IMR-90 (cell line): ENCODE data around the gene ADGRD2. TPM values are rescaled to one million over a fixed set of nuclear protein-coding genes. Genes with fewer than 3 reads are reported as not detected.

Source experiments
- ATAC-seq: fragments of 200-7000 bp; cut with Tn5 transposase; 2 replicates; pipeline ENCODE4 v1.9.1; 2020; ENCODE audit warnings: low read depth, mild to moderate bottlenecking, moderate library complexity
- BruUV-seq: library from RNA; stranded (reverse); fragments of 400-500 nt; replicated peaks from 2 replicates; lab custom pipeline; 2021; lab: Mats Ljungman, UMichigan
- CTCF ChIA-PET: fragments of 300-600 bp; formaldehyde crosslinking; extraction: SDS; loops from one replicate; lab custom pipeline; 2021; ENCODE audit warnings: antibody characterized with exemption; lab: Yijun Ruan, JAX
- POLR2A ChIA-PET: fragments of 300-600 bp; sonication (Branson Sonifier 250); formaldehyde crosslinking; loops from one replicate; lab custom pipeline; 2022; ENCODE audit warnings: antibody characterized with exemption; ENCODE audit not compliant: unreplicated experiment; lab: Charles Lee
- DNase-seq: peaks from one replicate; pipeline ENCODE4 v3.0.0; 2013
- H2AFZ ChIP-seq: replicated peaks from 2 replicates; pipeline ENCODE3; 2013; ENCODE audit warnings: low read length, mild to moderate bottlenecking; ENCODE audit not compliant: poor library complexity
- H2AK5ac ChIP-seq: 2 replicates; pipeline ENCODE4 v1.6.1; 2013; ENCODE audit warnings: low read depth, low read length, inconsistent platforms
- H2AK9ac ChIP-seq: replicated peaks from 2 replicates; pipeline ENCODE3; 2013; ENCODE audit warnings: mild to moderate bottlenecking, low read depth, low read length, moderate library complexity; ENCODE audit not compliant: poor library complexity
- H2BK120ac ChIP-seq: 2 replicates; pipeline ENCODE4 v1.6.1; 2013; ENCODE audit warnings: low read depth, low read length, inconsistent platforms
- H2BK15ac ChIP-seq: 3 replicates; pipeline ENCODE4 v1.6.1; 2013; ENCODE audit warnings: low read depth, low read length, inconsistent platforms
- H2BK20ac ChIP-seq: 2 replicates; pipeline ENCODE4 v1.6.1; 2013; ENCODE audit warnings: low read depth, mild to moderate bottlenecking, inconsistent platforms, low read length, moderate library complexity
- H2BK5ac ChIP-seq: 2 replicates; pipeline ENCODE4 v1.6.1; 2013; ENCODE audit warnings: mild to moderate bottlenecking, low read depth, low read length, inconsistent platforms; ENCODE audit not compliant: poor library complexity, severe bottlenecking
- H3K14ac ChIP-seq: replicated peaks from 2 replicates; pipeline ENCODE4 v1.6.1; 2013; ENCODE audit warnings: low read depth, low read length, inconsistent platforms
- H3K18ac ChIP-seq: 2 replicates; pipeline ENCODE4 v1.6.1; 2013; ENCODE audit warnings: low read depth, low read length, control low read depth
- H3K23ac ChIP-seq: 2 replicates; pipeline ENCODE4 v1.6.1; 2013; ENCODE audit warnings: low read depth, low read length, inconsistent platforms
- H3K27ac ChIP-seq: 2 replicates; pipeline ENCODE4 v1.5.1; 2013; ENCODE audit warnings: mild to moderate bottlenecking, control low read depth, low read length; ENCODE audit not compliant: insufficient read depth
- H3K27me3 ChIP-seq: 2 replicates; pipeline ENCODE4 v1.6.1; 2013; ENCODE audit warnings: low read length; ENCODE audit not compliant: control insufficient read depth, insufficient read depth
- H3K36me3 ChIP-seq: 2 replicates; pipeline ENCODE4 v1.6.1; 2013; ENCODE audit warnings: low read length, mixed read lengths; ENCODE audit not compliant: control insufficient read depth, insufficient read depth
- H3K4ac ChIP-seq: 2 replicates; pipeline ENCODE4 v1.6.1; 2013; ENCODE audit warnings: low read depth, low read length, inconsistent platforms
- H3K4me1 ChIP-seq: 2 replicates; pipeline ENCODE4 v1.6.1; 2013; ENCODE audit warnings: low read length, mixed read lengths; ENCODE audit not compliant: control insufficient read depth, insufficient read depth
- H3K4me2 ChIP-seq: 2 replicates; pipeline ENCODE4 v1.6.1; 2013; ENCODE audit warnings: low read depth, mild to moderate bottlenecking, control low read depth, low read length, moderate library complexity
- H3K4me3 ChIP-seq: 2 replicates; pipeline ENCODE4 v1.5.1; 2013; ENCODE audit warnings: low read depth, mild to moderate bottlenecking, control low read depth, low read length, moderate library complexity; ENCODE audit not compliant: insufficient read depth
- H3K56ac ChIP-seq: 2 replicates; pipeline ENCODE4 v1.6.1; 2013; ENCODE audit warnings: low read length, inconsistent platforms; ENCODE audit not compliant: insufficient read depth; ENCODE audit errors: extremely low read depth
- H3K79me1 ChIP-seq, 2 experiments: 2 replicates each; pipeline ENCODE4 v1.6.1; 2013; ENCODE audit warnings: low read length in 2 of 2, inconsistent platforms in 1 of 2, low read depth in 1 of 2
- H3K9ac ChIP-seq: 2 replicates; pipeline ENCODE4 v1.6.1; 2013; ENCODE audit warnings: low read depth, low read length, control low read depth
- H3K9me1 ChIP-seq: 2 replicates; pipeline ENCODE4 v1.6.1; 2013; ENCODE audit warnings: low read length, inconsistent platforms; ENCODE audit not compliant: insufficient read depth
- H3K9me3 ChIP-seq: 2 replicates; pipeline ENCODE4 v1.6.1; 2013; ENCODE audit warnings: low read length; ENCODE audit not compliant: control insufficient read depth, insufficient read depth
- H4K20me1 ChIP-seq: 2 replicates; pipeline ENCODE4 v1.6.1; 2013; ENCODE audit warnings: low read length, inconsistent platforms; ENCODE audit not compliant: insufficient read depth
- H4K5ac ChIP-seq: 2 replicates; pipeline ENCODE4 v1.6.1; 2013; ENCODE audit warnings: mild to moderate bottlenecking, low read depth, low read length, control low read depth
- H4K8ac ChIP-seq, 2 experiments: 2 replicates each; pipeline ENCODE4 v1.6.1; 2013; ENCODE audit warnings: low read depth in 2 of 2, low read length in 2 of 2, control low read depth in 1 of 2, inconsistent platforms in 1 of 2
- H4K91ac ChIP-seq: 2 replicates; pipeline ENCODE4 v1.6.1; 2013; ENCODE audit warnings: low read depth, low read length, inconsistent platforms; ENCODE audit not compliant: insufficient read depth
- BHLHE40 ChIP-seq: fragments of 150-350 bp; IDR thresholded peaks from 2 replicates; pipeline ENCODE4 v1.6.1; 2016; ENCODE audit warnings: mild to moderate bottlenecking, low read depth, low read length
- CEBPB ChIP-seq: IDR thresholded peaks from 2 replicates; pipeline ENCODE4 v1.6.1; 2012; ENCODE audit warnings: low read depth, low read length, improper control_type of control experiment
- CHD1 ChIP-seq: IDR thresholded peaks from 2 replicates; pipeline ENCODE4 v1.6.1; 2012; ENCODE audit warnings: low read depth, low read length, improper control_type of control experiment
- CTCF ChIP-seq: conservative IDR thresholded peaks from 2 replicates; pipeline ENCODE4 v1.5.1; 2012; ENCODE audit warnings: mild to moderate bottlenecking, low read depth, low read length, improper control_type of control experiment
- ELK1 ChIP-seq: fragments of 150-350 bp; IDR thresholded peaks from 2 replicates; pipeline ENCODE4 v1.6.1; 2016; ENCODE audit warnings: low read depth, mild to moderate bottlenecking, low read length, moderate library complexity, borderline replicate concordance
- FOS ChIP-seq: fragments of 150-350 bp; IDR thresholded peaks from 2 replicates; pipeline ENCODE4 v1.6.1; 2016; ENCODE audit warnings: low read depth, low read length
- MAFK ChIP-seq: IDR thresholded peaks from 2 replicates; pipeline ENCODE4 v1.6.1; 2012; ENCODE audit warnings: low read depth, low read length, improper control_type of control experiment
- MAZ ChIP-seq: IDR thresholded peaks from 2 replicates; pipeline ENCODE4 v1.6.1; 2012; ENCODE audit warnings: low read depth, mild to moderate bottlenecking, low read length, improper control_type of control experiment, moderate library complexity, borderline replicate concordance
- MXI1 ChIP-seq: IDR thresholded peaks from 2 replicates; pipeline ENCODE4 v1.6.1; 2012; ENCODE audit warnings: low read depth, mild to moderate bottlenecking, low read length, moderate library complexity, borderline replicate concordance
- NFE2L2 ChIP-seq: fragments of 150-350 bp; IDR thresholded peaks from 2 replicates; pipeline ENCODE4 v1.6.1; 2016; ENCODE audit warnings: low read depth, mild to moderate bottlenecking, low read length
- POLR2A ChIP-seq: IDR thresholded peaks from 2 replicates; pipeline ENCODE4 v1.6.1; 2012; ENCODE audit warnings: mild to moderate bottlenecking, low read depth, low read length
- RAD21 ChIP-seq: IDR thresholded peaks from 2 replicates; pipeline ENCODE4 v1.6.1; 2012; ENCODE audit warnings: low read length, improper control_type of control experiment
- RCOR1 ChIP-seq: IDR thresholded peaks from 2 replicates; pipeline ENCODE4 v1.6.1; 2012; ENCODE audit warnings: mild to moderate bottlenecking, low read length, improper control_type of control experiment; ENCODE audit not compliant: insufficient replicate concordance
- RFX5 ChIP-seq: IDR thresholded peaks from 2 replicates; pipeline ENCODE4 v1.8.0; 2012; ENCODE audit warnings: low read depth, mild to moderate bottlenecking, low read length, moderate library complexity
- SMC3 ChIP-seq: fragments of 150-350 bp; IDR thresholded peaks from 2 replicates; pipeline ENCODE4 v1.6.1; 2016; ENCODE audit warnings: low read depth, mild to moderate bottlenecking, antibody characterized with exemption, low read length, moderate library complexity
- USF2 ChIP-seq: fragments of 150-350 bp; IDR thresholded peaks from 2 replicates; pipeline ENCODE4 v1.6.1; 2017; ENCODE audit warnings: mild to moderate bottlenecking, antibody characterized with exemption, low read length, low read depth
- WGBS, 2 experiments: methylation state at CpG; one replicate each; pipeline versions ENCODE4 v1.1.5 to v1.1.7; 2013; ENCODE audit warnings: missing lambda C conversion rate in 2 of 2; ENCODE audit not compliant: insufficient read length in 1 of 2; ENCODE audit errors: extremely low coverage in 2 of 2; 5-methylcytosine and 5-hydroxymethylcytosine counted together
- dilution Hi-C: fragments of 300-500 bp; cut with HindIII; formaldehyde crosslinking; loops from one replicate; pipeline ENCODE4 v1.14.3; 2018; ENCODE audit warnings: low sequenced_read_pairs; ENCODE audit not compliant: unreplicated experiment
- in situ Hi-C: fragments of 300-500 bp; cut with MboI; formaldehyde crosslinking; loops from 3 replicates; pipeline ENCODE4 v1.14.3; 2019; ENCODE audit warnings: low sequenced_read_pairs, inconsistent platforms, mixed read lengths
- intact Hi-C: fragments of 100-400 bp; cut with micrococcal nuclease; formaldehyde crosslinking; loops from 2 replicates; pipeline ENCODE4 v1.10.0; 2022
- polyA plus RNA-seq, 3 experiments: library from polyadenylated mRNA; depleted of rRNA; stranded (reverse); fragments of >200 nt; gene quantifications; 2 replicates each; pipeline ENCODE4 v1.2.3, GENCODE V29; 2012; ENCODE audit warnings: low replicate concordance in 1 of 3
- total RNA-seq: library from RNA; depleted of rRNA; stranded (reverse); fragments of >200 nt; gene quantifications from 2 replicates; pipeline ENCODE4 v1.2.3, GENCODE V29; 2012

Gene ADGRD2
- total and polyA plus RNA-seq, 2 of the 4 experiments (the other 2 are of a cell fraction), result not detected

GRCh38 chr9:124498499-124499146 lies 48.4 kb downstream of the ADGRD2 start:
- Histone ChIP-seq H3K4me3 (no peak overlapping the region), H3K14ac (no peak overlapping the region), H2BK5ac (no peak overlapping the region), H2AFZ (no peak overlapping the region), H3K27ac (no peak overlapping the region), H4K8ac (no peak overlapping the region), H3K4me1 (no peaks in the 10 kb centered on the region; the same call in 1 of the 2 replicates), H2AK9ac (no peak overlapping the region), H2AK5ac (no peak overlapping the region), H4K5ac (no peak overlapping the region), H3K9ac (no peak overlapping the region), H2BK120ac (no peak overlapping the region), H3K56ac (no peak overlapping the region), H3K23ac (no peak overlapping the region), H3K4me2 (no peak overlapping the region), H3K4ac (no peak overlapping the region), H3K36me3 (no peaks in the 10 kb centered on the region), H3K79me1 (no peaks in the 10 kb centered on the region), H4K20me1 (peaks cover 3% of the 10 kb centered on the region; the same call in 1 of the 2 replicates), H3K9me3 (peaks cover 6% of the 10 kb centered on the region), H2BK15ac (no peak overlapping the region), H3K9me1 (no peaks in the 10 kb centered on the region), H3K18ac (no peak overlapping the region), H4K91ac (no peak overlapping the region), H2BK20ac (no peak overlapping the region), H3K27me3 (peaks cover 93% of the 10 kb centered on the region)
- TF ChIP-seq USF2 (no peak), SMC3 (no peak), FOS (no peak), RAD21 (no peak), MXI1 (no peak), ELK1 (no peak), CTCF (no peak), MAZ (no peak), POLR2A (no peak), RFX5 (no peak), RCOR1 (no peak), BHLHE40 (no peak), CHD1 (no peak), NFE2L2 (no peak), MAFK (no peak), CEBPB (no peak)
- ChIA-PET CTCF (no interaction called here), POLR2A (no interaction called here)
- dilution Hi-C loops (no loop called here), intact Hi-C loops (no loop called here), in situ Hi-C loops (no loop called here)
- ATAC-seq, result no peak
- WGBS, 2 experiments, result 92% methylated on average over 2 of the region's 15 CpGs; no CpG with 5 or more reads in 1 of the 2 experiments
- no TSS peak for BruUV-seq
- DNase-seq, result no peak
